ENCODE data around the gene NUB1.

Gene NUB1

GRCh38 chr7:151314401-151314800 lies 27.2 kb upstream of the NUB1 start:
- no peak for DNase-seq (ENCODE audit: low read depth)

DNA sequence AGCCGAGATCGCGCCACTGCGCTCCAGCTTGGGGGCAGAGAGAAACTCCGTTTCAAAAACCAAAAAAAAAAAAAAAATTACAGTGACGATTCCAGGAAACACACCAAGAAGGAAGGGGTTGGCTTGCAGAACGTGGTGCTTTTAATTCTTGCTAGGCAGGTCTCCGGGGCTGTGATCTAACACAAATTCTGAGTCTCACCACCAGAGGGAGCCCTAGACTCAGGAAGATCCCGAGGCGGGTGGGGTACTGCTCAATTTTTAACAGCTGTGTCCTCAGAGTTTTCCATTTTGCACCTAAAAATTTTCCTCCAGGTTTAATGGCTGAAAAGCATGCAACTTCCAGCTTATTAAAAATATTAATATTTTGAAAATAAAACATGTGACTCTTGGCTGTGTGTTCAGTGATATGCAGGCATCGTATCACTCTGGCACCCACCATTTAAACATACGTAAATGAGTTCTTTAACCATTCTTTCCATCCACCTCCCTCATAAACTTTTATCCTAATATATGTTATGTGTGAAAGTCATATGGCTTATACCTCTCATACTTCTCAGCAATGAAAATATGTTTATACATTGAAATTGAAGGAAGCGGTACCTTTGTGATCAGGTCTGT lies 26.5 kb upstream of the NUB1 start:
- no peak for DNase-seq (ENCODE audit: low read depth)

DNA sequence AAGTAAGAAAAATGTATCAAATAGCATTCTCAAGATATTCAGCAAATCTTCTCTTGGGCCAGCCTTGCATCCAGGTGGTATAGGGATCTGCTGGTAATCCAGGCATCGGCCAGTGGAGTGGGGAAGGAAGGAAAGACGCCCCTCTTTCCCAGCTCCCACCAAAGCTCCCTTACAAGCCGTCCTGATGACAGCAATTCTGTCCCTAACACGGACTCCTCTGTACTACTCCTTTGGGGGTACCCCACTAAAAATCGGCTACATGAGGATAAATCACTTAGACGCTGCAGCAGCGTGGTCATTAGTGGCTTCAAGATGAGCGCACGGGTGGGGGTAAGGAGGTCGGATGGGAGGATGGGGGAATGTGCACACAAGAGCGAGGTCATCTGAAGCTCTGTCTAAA lies 24.7 kb upstream of the NUB1 start:
- DNase-seq (ENCODE audit: low read depth) = no peak

DNA sequence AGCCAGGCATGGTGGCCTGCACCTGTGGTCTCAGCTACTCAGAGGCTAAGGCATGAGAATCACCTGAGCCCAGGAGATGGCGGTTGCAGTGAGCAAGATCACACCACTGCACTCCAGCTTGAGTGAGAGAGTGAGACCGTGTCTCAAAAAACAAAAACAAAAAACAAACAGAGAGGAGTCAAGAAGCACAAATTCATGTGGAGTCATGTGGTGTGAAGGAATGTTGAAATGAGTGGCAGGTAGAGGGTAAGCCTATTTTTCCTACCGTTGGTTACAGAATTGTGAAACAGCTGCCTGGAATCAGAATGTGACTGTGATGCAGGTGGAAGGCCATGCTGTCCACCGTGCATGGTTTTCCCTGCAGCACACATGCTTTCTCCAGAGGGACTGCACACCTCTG lies 23.7 kb upstream of the NUB1 start:
- DNase-seq (ENCODE audit: low read depth) = no peak

GRCh38 chr7:151319189-151319588 lies 22.4 kb upstream of the NUB1 start:
- DNase-seq (ENCODE audit: low read depth) = no peak

- DNase-seq (ENCODE audit: low read depth) = no peak
Measured at GRCh38 chr7:151320263-151320845, 21.3 kb upstream of the NUB1 start.

DNA sequence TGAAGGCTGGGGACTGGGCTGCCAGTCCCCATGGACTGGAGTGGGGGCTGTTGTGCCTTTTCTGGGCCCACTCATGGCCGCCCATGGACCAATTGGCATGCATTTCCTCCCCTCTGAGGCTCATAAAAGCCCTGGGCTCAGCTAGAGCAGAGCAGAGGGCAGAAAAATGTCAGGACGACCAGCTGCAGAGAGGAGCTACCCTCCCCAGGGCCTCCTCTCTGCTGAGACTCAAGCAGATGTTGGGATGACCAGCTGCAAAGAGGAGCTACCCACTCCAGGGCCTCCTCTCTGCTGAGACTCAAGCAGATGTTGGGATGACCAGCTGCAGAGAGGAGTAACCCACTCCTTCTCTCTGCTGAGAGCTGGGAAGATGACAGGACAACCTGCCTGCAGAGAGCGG lies 20.3 kb upstream of the NUB1 start:
- no peak for DNase-seq (ENCODE audit: low read depth)

DNA sequence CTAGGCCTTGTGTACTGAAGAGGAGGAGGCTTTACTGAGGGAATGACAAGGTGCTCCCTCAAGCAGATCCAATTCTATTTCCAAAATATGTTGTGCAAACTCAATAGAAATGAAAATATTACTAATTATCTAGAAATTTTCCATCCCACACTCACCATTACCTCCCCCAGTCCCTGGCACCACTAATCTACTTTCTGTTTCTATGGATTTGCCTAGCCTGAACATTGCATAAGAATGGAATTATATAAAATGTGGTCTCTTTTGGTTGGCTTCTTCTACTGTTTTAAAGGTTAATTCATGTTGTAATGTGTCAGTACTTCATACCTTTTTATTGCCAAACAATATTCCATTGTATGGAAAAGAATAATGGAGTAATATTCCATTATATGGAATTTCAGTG lies 18.7 kb upstream of the NUB1 start:
- DNase-seq (ENCODE audit: low read depth) = no peak

DNA sequence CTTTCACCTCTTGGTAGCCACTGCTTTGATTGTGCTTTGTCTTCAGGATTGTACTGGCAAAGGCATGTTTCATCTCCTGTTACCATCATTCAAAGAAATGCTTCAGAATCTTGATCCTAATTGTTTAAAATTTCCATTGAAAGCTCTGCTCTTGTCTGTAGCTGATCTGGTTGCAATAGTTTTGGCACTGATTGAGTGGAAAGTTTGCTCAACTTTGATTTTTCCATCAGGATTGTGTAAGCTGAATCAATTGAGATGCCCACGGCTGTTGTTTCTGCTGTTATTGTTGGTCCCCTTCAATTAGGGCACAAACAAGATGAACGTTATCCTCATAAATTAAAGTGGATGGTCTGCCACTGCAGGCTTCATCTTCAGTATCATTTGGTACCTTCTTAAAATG lies 14.6 kb upstream of the NUB1 start:
- DNase-seq (ENCODE audit: low read depth) = no peak

GRCh38 chr7:151327659-151328058 lies 14.0 kb upstream of the NUB1 start:
- DNase-seq (ENCODE audit: low read depth) = no peak

DNA sequence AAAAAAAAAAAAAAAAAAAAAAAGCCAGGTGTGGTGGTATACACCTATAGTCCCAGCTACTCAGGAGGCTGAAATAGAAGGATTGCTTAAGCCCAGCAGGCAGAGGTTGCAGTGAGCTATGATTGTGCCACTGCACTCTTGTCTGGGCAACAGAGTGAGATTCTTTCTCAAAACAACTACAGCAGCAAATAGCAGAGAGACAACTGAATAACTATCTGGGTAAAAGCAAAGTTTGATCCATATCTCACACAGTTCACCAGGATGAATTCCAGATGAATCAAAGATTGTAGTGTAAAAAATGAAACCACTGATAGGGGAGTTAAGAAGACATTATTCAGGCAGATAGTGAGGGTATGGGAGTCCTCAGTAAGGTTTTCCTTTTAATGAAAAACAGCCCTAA lies 11.4 kb upstream of the NUB1 start:
- DNase-seq (ENCODE audit: low read depth) = no peak

DNA sequence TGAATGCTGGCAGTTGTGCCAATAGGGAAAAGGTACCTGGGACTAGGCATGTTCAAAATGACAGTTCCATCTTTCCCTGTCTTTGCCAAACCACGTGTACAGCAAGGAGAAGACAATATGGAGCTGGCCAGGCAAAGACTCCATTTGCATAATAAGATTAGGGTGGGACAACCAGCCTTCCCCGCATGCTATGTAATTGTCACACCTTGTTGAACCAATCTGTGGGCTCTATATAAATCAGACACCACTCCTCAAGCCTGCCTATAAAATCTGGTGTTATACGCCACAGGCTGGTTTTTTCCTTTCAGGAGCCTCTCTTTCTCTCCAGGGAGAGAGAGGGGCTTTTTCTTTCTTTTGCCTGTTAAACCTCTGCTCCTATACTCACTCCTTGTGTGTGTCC lies 11.0 kb upstream of the NUB1 start:
- no peak for DNase-seq (ENCODE audit: low read depth)

GRCh38 chr7:151334628-151335027 lies 7.0 kb upstream of the NUB1 start:
- no peak for DNase-seq (ENCODE audit: low read depth)

GRCh38 chr7:151336027-151336708 lies 5.4 kb upstream of the NUB1 start:
- no peak for DNase-seq (ENCODE audit: low read depth)

DNA sequence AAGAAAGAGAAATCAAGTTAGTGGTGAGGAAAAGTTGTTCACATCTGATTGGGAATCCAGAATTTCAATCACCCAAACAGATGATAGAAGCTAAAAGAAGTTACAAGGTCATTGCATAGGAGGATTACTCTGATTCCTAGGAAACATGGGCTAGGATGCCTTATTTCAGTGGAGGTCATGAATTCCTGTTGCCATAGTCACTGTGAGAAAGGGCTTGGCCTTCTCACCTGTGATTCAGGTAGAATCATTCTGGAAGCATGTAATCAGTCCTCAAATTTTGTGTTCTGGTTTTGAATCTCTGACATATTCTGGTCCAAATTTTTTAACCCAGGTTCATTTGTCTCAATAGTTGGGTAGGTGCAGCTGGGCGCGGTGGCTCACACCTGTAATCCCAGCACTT lies 4.3 kb upstream of the NUB1 start:
- no peak for DNase-seq (ENCODE audit: low read depth)

DNA sequence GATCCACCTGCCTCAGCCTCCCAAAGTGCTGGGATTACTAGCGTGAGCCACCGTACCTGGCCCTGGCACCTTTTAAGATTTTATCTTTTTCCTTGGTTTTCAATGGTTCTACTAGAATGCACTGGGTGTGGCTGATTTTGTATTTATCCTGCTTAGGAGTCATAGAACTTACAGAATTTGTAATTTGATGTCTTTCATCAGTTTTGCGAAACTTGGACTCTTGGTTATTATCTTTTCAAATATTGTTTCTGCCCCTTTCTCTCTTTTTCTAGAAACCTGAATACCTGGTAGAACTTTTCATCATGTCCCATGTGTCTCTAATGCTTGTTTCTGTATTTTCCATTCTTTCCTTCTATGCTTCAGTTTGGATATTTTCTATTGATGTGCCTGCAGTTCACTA lies 2.8 kb upstream of the NUB1 start:
- DNase-seq (ENCODE audit: low read depth) = no peak

DNA sequence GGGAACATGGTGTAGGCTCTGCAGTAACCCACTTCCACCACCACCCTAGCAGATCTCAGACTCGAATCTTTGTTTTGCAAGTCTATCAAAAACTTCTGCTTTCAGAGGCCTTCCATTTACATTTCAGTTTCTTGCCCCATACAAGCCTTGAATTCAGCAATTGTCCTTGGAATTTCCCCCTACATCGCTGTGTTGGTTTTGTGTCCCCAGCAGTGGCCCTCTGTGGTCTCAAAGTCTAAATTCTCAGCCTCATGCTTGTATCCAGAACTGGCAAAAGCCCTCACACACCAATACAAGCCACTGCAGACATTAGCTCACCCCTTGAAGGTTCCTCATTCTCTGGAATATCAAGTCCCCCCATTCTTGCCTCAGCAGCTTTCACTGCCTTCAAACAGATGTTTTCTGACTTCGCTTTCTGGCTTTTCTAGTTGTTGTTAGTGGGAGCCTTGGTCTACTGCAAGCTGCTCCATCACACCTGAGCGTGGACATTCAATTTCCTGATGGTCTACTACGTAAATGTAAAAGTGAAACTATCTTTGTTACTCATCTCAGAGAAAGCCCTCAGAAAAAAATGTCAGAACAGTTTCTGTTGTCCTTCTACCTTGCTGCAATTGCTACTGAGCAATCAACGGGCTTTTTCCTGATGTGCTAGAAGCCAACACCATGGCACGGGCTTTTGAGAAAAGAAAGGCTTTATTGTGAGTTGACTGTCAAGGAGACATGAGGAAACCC lies 1.8 kb upstream of the NUB1 start:
- DNase-seq (ENCODE audit: low read depth) = no peak

- DNase-seq (ENCODE audit: low read depth) = no peak
Measured at GRCh38 chr7:151340794-151341356, 737 bp upstream of the NUB1 start.

- no peak for DNase-seq (ENCODE audit: low read depth)
Measured at GRCh38 chr7:151342102-151342646, 562 bp downstream of the NUB1 start.

GRCh38 chr7:151342811-151343210 lies 1.2 kb downstream of the NUB1 start:
- DNase-seq (ENCODE audit: low read depth) = no peak

GRCh38 chr7:151343516-151343915 lies 1.9 kb downstream of the NUB1 start:
- no peak for DNase-seq (ENCODE audit: low read depth)
